ENCODE results near the gene SETD3.

SETD3 gene

GRCh38 chr14:99479906-99480869, at the start of gene SETD3:
Gene SETD3 (minus strand): TSS chr14:99480859. CDS start chr14:99465805, 15,054 bp downstream.
- DNase-seq: peak; percentile 62

- DNase-seq: no peak
These were observed 49.2 kb upstream of the SETD3 start for GRCh38 chr14:99529899-99530298.

DNA sequence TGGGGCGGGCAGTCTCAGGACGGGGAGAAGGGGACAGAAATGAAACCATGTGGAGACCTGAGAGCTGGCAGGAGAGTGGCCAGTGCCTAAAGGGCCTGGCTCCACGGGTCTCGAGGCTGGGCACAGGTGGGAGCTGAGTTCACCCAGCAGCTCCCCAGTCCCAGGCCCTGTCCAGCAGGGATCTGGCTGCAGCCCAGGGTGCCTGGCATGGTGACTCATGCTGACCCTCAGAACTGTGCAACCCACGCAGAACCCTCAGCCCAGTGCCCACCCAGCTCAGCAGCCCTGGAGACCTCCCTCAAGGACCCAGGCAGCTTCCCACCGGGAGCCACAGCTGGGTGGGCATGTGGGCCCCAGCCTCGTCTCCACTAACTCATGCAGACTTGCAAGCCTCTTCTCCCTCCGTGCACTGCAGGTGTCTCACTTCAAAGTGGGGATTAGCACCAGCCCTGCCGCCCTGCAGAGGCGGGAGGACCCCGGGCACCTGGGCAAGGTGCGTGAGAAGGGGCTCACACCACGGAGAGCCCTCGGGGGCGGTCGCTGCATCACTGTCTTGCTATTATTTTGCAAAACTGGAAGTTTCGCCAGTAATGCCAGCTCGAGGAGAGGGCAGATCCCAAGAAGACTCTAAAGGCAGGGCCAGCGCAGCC, 46.9 kb upstream of the SETD3 start:
- no peak for DNase-seq

DNA sequence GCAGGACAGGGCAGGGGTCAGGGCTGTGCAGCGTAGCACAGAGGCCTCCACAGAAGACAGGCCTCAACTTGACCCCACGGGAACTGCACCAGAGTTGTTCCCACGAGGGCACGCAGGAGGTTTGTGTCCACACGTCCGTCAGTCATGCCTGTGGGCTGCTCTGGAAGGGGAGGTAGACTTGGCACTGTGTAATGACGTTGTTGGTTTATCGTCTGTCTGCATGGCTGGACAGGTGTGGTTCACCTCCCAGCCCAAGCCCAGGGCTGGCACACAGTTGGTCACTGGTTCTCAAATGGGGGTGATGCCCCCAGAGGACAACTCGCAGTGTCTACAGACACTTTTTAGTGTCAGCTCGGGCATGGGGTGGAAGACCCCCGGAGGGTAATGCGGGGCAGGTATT, 46.4 kb upstream of the SETD3 start:
- no peak for DNase-seq

- DNase-seq: no peak
These were observed 45.0 kb upstream of the SETD3 start for GRCh38 chr14:99525699-99526080.

DNA sequence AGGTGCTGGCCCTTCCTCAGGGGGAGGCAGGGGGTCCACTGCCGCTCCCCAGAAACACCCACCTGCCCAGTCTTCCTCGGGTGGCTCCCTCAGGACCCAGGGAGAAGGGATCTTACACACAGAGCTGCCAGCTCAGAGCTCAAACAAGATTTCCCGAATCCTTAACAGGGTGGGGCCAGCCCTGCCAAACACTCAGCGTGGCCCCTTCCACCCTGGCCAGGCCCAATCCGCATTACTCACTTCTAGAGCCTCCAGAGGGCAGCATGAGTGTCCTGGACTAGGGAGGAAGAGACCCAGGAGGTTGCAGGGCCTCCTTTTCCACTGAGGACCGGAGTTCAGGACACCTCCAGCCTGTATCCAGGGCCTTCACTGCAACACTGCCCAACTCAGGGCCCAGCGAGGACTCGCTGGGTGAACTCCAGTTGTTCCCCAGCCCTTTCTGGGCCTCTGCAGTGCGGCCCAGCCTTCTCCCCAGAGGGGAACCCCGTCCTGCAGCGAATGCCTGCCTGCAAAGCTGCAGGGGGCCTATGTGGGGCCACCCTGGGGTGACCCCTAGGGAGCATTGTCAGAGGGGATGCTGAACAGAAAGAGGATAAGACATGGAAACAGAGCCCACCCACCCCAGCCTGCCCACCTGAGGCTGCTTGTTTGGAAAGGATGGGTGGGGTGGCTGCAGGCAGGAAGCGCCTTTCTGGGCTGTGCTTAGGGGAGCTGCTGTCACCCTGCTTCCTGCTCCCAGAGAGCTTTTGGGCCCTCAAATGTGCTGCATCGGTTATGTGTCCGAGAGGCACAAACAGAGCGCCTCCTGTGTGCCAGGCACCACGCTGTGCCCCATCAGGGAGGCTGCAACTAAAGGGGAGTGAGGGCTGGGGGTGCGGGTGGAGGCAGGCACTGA, 44.4 kb upstream of the SETD3 start:
- DNase-seq: no peak

GRCh38 chr14:99524091-99524661, 43.5 kb upstream of the SETD3 start:
- no peak for DNase-seq

DNA sequence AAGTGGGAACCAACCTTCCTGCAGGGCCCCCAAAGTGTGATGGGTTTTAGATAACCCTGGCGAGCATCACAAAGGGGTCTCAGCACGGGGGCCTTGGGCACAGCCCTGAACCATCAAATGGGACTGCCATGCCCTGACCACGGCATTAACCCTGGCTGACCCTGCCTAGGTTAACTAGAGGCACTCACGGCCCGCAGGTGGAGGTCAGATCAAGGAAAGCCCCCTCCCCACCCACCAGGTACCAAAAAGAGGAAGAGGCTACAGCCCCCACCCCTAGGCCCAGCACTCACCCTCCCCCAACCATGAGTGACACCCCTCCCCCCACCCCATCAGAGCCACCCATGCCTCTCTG, 43.0 kb upstream of the SETD3 start:
- DNase-seq: no peak

GRCh38 chr14:99522934-99523703, 42.5 kb upstream of the SETD3 start:
- no peak for DNase-seq

- no peak for DNase-seq
These were observed 41.8 kb upstream of the SETD3 start for GRCh38 chr14:99522457-99522891.

- no peak for DNase-seq
These were observed 41.4 kb upstream of the SETD3 start for GRCh38 chr14:99522025-99522401.

GRCh38 chr14:99521176-99522024, 40.7 kb upstream of the SETD3 start:
- DNase-seq: no peak

DNA sequence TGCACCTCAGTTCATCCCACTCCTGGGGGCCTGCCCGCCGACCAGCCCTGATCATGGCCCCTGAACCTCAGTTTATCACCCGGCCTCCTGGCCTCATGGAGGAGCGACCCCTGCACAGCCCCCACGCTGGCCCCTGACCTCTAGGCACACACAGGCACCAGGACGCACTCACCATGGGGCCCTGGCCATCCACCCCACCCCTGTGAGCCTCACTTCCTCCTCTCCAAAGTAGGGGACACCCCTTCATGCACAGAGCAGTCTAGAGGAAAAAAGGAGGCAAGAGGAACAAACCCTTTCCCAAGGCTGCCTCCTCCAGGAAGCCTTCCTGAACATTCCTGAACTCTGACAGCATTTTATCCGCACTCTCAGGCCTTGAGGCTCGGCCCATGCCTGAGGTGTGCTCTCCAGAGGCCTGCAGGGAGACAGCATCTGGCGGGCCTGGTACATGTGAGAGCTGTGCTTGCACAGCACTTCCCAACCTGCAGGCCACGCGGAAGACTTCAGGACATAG, 40.0 kb upstream of the SETD3 start:
- no peak for DNase-seq

GRCh38 chr14:99519931-99520421, 39.3 kb upstream of the SETD3 start:
- DNase-seq: no peak

DNA sequence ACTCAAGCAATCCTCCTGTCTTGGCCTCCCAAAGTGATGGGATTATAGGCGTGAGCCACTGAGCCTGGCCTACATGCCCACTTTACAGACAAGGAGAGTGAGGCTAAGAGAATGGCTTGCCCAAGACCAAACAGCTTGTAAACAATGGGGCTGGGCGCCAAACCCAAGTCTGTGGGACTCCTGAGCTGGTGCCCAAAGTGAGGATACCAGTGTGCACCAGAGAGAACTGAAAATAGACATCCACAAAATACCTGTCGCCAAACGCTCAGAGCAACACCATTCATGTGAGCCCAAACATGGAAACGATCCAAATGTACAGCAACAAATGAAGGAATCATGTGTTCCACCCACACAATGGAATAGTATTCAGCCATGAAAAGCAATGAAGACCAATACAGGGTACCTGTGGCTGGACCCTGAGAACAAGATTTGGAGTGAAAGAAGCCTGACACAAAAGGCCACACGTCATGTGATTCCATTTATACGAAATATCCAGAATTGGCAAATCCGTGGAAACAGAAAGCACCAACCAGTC, 38.8 kb upstream of the SETD3 start:
- no peak for DNase-seq

DNA sequence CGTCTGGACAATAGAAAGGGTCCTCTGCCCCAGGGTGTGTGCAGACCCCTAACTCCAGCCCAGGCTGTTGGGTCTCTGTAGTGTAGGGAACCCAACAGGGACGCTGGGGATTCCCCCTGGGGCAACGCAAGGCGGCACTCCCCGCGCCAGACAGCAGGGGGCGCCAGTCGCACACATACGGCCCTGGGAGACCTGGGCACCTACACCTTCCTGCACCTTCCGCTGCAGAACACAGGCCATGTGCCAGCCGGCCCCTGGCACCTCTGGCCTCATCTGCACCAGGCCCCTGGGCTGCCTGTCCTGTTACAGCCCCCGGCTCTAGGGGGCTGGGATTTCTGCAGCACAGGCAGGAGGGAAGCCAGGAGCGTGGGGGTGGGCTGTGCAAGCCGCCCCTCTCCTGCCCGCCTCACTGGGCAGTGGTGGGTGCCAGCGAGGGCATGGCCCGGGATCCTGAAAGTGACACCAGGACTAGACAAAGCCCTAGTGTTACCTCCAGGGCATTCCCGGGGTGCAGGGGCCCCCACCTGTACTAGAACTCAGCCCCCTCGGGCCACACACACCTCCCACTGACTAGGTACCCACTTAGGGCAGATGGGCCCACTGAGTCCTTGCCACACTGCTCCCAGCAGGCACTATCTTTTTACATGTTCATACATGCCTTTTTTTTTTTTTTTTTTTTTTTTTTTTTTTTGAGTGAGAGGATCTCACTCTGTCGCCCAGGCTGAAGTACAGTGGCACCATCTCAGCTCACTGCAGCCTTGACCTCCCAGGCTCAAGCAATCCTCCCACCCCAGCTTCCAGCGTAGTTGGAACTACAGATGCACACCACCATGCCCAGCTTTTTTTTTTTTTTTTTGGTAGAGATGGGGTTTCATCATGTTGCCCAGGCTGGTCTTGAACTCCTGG, 38.0 kb upstream of the SETD3 start:
- no peak for DNase-seq

DNA sequence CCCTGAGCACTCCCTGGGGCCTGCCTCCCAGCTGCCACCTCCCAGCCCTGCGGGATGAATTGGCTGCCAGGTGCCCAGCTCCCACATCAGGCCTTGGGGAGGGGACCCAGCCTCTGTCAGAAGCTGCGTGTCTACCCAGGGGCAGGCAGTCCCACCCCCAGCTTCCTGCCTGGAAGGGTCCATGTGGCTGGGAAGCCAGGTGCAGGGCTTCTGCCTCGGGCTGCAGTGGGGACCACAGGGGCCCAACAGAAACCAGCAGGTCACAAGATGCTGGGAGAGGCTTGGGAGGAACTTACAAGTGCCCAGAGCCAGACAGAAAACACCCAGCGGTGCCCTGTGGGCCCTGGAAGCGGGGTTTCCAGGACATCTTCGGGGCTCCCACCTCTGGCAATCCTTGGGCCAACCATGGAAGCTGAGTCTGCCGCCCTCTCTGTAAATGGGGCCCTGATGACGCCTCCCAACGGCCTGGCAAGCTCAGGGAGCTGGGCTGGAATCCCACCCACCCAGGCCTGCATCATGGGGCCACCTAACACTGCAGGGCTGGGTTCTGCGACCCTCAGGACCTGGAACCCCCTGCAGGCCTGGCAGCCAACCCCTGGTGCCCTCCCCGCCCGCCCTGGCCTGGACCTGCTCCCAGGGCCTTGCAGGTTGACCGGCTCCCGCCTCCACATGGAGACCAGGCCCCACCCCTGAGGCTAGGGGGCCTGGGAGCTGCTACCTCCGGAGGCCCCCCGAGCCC, 37.2 kb upstream of the SETD3 start:
- DNase-seq: no peak

- no peak for DNase-seq
These were observed 36.4 kb upstream of the SETD3 start for GRCh38 chr14:99516871-99517642.

Measured in MV-4-11 (cell line).